Body of pancreas (tissue), 4 donors: ENCODE results near the gene AGAP5.
"Not testable (repeated sequence)": the region's sequence is repeated elsewhere in the genome, so short reads cannot be mapped to it uniquely, and the experiment has no call there.

Experiments used
- POLR2A ChIP-seq, 3 donors: fragments of 450-650 bp; IDR thresholded peaks; one replicate each; pipeline ENCODE4 v1.6.1; 2016; ENCODE audit warnings: antibody characterized with exemption in 3 of 3, mild to moderate bottlenecking in 2 of 3
- TF ChIP-seq, protein P1 (sequence below), 7 experiments: fragments of 450-650 bp in 4 of 7; fragments of 200-600 bp in 3 of 7; sonication (generic) in 3 of 7; IDR thresholded peaks; one replicate each; pipeline ENCODE4 v1.5.1; 2016 to 2019; ENCODE audit warnings: antibody characterized with exemption in 7 of 7

DNA sequence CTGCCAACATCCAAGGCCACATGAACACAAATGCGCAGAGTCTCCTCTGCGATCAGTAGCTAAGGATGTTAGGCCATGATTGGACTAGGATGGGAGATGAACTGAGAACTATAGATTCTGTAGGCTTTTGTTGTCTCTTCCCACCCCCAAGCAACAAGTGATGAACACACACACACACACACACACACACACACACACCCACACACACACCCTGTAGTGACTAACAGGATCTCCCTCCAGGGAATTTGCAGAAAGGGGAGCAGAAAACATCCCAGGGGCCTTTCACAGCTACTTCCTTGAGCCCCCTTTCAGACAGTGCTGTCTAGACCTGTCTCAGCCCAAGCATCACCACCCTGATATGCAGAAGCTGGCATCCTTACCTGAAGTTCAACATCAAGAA is 8.6 kb upstream of the AGAP5 start:
- TF ChIP-seq, protein P1, sequence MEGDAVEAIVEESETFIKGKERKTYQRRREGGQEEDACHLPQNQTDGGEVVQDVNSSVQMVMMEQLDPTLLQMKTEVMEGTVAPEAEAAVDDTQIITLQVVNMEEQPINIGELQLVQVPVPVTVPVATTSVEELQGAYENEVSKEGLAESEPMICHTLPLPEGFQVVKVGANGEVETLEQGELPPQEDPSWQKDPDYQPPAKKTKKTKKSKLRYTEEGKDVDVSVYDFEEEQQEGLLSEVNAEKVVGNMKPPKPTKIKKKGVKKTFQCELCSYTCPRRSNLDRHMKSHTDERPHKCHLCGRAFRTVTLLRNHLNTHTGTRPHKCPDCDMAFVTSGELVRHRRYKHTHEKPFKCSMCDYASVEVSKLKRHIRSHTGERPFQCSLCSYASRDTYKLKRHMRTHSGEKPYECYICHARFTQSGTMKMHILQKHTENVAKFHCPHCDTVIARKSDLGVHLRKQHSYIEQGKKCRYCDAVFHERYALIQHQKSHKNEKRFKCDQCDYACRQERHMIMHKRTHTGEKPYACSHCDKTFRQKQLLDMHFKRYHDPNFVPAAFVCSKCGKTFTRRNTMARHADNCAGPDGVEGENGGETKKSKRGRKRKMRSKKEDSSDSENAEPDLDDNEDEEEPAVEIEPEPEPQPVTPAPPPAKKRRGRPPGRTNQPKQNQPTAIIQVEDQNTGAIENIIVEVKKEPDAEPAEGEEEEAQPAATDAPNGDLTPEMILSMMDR (IDR thresholded peaks at IDR 0.05) = not testable (repeated sequence)
- TF ChIP-seq POLR2A (IDR thresholded peaks at IDR 0.05) = not testable (repeated sequence)
